Stimulated activated CD8-positive, alpha-beta memory T cell treated with anti-CD3 and anti-CD28 coated beads, Interleukin-4, amount 100 ng/mL, for 24 hours (primary cell): ENCODE measurements around the gene EFCAB6.
"Not testable (repeated sequence)": the region's sequence is repeated elsewhere in the genome, so short reads cannot be mapped to it uniquely, and the experiment has no call there.

ENCODE experiments used
- DNase-seq: peaks from one replicate; pipeline ENCODE4 v3.0.0-alpha.2; 2020; ENCODE audit warnings: low read depth

The EFCAB6 gene

GRCh38 chr22:43706151-43706550 is 106.0 kb downstream of the EFCAB6 start:
- no peak for DNase-seq

GRCh38 chr22:43704051-43704450 is 108.1 kb downstream of the EFCAB6 start:
- DNase-seq = no peak

- no peak for DNase-seq
These were observed 113.7 kb downstream of the EFCAB6 start for GRCh38 chr22:43698403-43698802.

- no peak for DNase-seq
These were observed 114.2 kb downstream of the EFCAB6 start for GRCh38 chr22:43697894-43698293.

- no peak for DNase-seq
These were observed 118.9 kb downstream of the EFCAB6 start for GRCh38 chr22:43693249-43693648.

GRCh38 chr22:43689356-43689755 is 122.7 kb downstream of the EFCAB6 start:
- DNase-seq = no peak

- no peak for DNase-seq
These were observed 129.3 kb downstream of the EFCAB6 start for GRCh38 chr22:43682851-43683250.

GRCh38 chr22:43681731-43682360 is 130.3 kb downstream of the EFCAB6 start:
- no peak for DNase-seq

- DNase-seq = no peak
These were observed 141.6 kb downstream of the EFCAB6 start for GRCh38 chr22:43670513-43670912.

GRCh38 chr22:43669190-43669589 is 142.9 kb downstream of the EFCAB6 start:
- DNase-seq = no peak

GRCh38 chr22:43667656-43668055 is 144.4 kb downstream of the EFCAB6 start:
- DNase-seq = no peak

GRCh38 chr22:43666457-43666856 is 145.6 kb downstream of the EFCAB6 start:
- DNase-seq = no peak

- no peak for DNase-seq
These were observed 153.3 kb downstream of the EFCAB6 start for GRCh38 chr22:43658823-43659222.

GRCh38 chr22:43656581-43656980 is 155.5 kb downstream of the EFCAB6 start:
- not testable (repeated sequence) for DNase-seq

- no peak for DNase-seq
These were observed 157.8 kb downstream of the EFCAB6 start for GRCh38 chr22:43654271-43654670.

- DNase-seq = no peak
These were observed 159.3 kb downstream of the EFCAB6 start for GRCh38 chr22:43652845-43653244.

- no peak for DNase-seq
These were observed 168.7 kb downstream of the EFCAB6 start for GRCh38 chr22:43643387-43643786.

GRCh38 chr22:43642319-43643206 is 169.5 kb downstream of the EFCAB6 start:
- no peak for DNase-seq

GRCh38 chr22:43639228-43639948 is 172.7 kb downstream of the EFCAB6 start:
- DNase-seq = no peak

- no peak for DNase-seq
These were observed 174.5 kb downstream of the EFCAB6 start for GRCh38 chr22:43637275-43638260.

- no peak for DNase-seq
These were observed 176.0 kb downstream of the EFCAB6 start for GRCh38 chr22:43636086-43636485.

- no peak for DNase-seq
These were observed 177.0 kb downstream of the EFCAB6 start for GRCh38 chr22:43635101-43635500.
